H1 (cell line): Measurements from ENCODE around the gene PLCL1. TPM values are rescaled to one million over a fixed set of nuclear protein-coding genes. Genes with fewer than 3 reads are reported as not detected.

Experiments used
- polyA plus RNA-seq, 7 experiments: library from polyadenylated mRNA; depleted of rRNA in 3 of 7; stranded (reverse) in 5 of 7; unstranded in 2 of 7; fragments of >200 nt in 5 of 7; fragments of 200-250 nt in 2 of 7; gene quantifications; 1 replicate in 5 of 7; 2 replicates in 1 of 7; 4 replicates in 1 of 7; pipeline versions ENCODE4 v1.2.1 to v1.2.3, GENCODE V29; 2011 to 2013; ENCODE audit warnings: missing spikeins in 2 of 7, mixed read lengths in 2 of 7
- total RNA-seq: library from RNA; stranded (reverse); fragmentation: NEBNext Ultra II Directional; extraction: Animal tissue kit (Norgen Biotek cat#: 25700); gene quantifications from 2 replicates; pipeline ENCODE4 v1.2.1, GENCODE V29; 2021
- TF ChIP-seq, protein P1 (sequence below): fragments of 300-600 bp; sonication (generic); IDR thresholded peaks from 2 replicates; pipeline ENCODE4 v1.7.1; 2012; ENCODE audit warnings: low read length, moderate library complexity, mild to moderate bottlenecking, inconsistent platforms; ENCODE audit not compliant: insufficient replicate concordance

The PLCL1 gene
- total and polyA plus RNA-seq, 2 of the 8 experiments (the other 6 are each of a cell fraction or from before 2014, with no cell fraction given), result not detected

- TF ChIP-seq, protein P1, sequence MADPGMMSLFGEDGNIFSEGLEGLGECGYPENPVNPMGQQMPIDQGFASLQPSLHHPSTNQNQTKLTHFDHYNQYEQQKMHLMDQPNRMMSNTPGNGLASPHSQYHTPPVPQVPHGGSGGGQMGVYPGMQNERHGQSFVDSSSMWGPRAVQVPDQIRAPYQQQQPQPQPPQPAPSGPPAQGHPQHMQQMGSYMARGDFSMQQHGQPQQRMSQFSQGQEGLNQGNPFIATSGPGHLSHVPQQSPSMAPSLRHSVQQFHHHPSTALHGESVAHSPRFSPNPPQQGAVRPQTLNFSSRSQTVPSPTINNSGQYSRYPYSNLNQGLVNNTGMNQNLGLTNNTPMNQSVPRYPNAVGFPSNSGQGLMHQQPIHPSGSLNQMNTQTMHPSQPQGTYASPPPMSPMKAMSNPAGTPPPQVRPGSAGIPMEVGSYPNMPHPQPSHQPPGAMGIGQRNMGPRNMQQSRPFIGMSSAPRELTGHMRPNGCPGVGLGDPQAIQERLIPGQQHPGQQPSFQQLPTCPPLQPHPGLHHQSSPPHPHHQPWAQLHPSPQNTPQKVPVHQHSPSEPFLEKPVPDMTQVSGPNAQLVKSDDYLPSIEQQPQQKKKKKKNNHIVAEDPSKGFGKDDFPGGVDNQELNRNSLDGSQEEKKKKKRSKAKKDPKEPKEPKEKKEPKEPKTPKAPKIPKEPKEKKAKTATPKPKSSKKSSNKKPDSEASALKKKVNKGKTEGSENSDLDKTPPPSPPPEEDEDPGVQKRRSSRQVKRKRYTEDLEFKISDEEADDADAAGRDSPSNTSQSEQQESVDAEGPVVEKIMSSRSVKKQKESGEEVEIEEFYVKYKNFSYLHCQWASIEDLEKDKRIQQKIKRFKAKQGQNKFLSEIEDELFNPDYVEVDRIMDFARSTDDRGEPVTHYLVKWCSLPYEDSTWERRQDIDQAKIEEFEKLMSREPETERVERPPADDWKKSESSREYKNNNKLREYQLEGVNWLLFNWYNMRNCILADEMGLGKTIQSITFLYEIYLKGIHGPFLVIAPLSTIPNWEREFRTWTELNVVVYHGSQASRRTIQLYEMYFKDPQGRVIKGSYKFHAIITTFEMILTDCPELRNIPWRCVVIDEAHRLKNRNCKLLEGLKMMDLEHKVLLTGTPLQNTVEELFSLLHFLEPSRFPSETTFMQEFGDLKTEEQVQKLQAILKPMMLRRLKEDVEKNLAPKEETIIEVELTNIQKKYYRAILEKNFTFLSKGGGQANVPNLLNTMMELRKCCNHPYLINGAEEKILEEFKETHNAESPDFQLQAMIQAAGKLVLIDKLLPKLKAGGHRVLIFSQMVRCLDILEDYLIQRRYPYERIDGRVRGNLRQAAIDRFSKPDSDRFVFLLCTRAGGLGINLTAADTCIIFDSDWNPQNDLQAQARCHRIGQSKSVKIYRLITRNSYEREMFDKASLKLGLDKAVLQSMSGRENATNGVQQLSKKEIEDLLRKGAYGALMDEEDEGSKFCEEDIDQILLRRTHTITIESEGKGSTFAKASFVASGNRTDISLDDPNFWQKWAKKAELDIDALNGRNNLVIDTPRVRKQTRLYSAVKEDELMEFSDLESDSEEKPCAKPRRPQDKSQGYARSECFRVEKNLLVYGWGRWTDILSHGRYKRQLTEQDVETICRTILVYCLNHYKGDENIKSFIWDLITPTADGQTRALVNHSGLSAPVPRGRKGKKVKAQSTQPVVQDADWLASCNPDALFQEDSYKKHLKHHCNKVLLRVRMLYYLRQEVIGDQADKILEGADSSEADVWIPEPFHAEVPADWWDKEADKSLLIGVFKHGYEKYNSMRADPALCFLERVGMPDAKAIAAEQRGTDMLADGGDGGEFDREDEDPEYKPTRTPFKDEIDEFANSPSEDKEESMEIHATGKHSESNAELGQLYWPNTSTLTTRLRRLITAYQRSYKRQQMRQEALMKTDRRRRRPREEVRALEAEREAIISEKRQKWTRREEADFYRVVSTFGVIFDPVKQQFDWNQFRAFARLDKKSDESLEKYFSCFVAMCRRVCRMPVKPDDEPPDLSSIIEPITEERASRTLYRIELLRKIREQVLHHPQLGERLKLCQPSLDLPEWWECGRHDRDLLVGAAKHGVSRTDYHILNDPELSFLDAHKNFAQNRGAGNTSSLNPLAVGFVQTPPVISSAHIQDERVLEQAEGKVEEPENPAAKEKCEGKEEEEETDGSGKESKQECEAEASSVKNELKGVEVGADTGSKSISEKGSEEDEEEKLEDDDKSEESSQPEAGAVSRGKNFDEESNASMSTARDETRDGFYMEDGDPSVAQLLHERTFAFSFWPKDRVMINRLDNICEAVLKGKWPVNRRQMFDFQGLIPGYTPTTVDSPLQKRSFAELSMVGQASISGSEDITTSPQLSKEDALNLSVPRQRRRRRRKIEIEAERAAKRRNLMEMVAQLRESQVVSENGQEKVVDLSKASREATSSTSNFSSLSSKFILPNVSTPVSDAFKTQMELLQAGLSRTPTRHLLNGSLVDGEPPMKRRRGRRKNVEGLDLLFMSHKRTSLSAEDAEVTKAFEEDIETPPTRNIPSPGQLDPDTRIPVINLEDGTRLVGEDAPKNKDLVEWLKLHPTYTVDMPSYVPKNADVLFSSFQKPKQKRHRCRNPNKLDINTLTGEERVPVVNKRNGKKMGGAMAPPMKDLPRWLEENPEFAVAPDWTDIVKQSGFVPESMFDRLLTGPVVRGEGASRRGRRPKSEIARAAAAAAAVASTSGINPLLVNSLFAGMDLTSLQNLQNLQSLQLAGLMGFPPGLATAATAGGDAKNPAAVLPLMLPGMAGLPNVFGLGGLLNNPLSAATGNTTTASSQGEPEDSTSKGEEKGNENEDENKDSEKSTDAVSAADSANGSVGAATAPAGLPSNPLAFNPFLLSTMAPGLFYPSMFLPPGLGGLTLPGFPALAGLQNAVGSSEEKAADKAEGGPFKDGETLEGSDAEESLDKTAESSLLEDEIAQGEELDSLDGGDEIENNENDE, result no peak
Measured at GRCh38 chr2:197947219-197947757, 142.9 kb downstream of the PLCL1 start (continued).
